IMR-90 (cell line): ENCODE results near the gene HFM1. TPM values are rescaled to one million over a fixed set of nuclear protein-coding genes. Genes with fewer than 3 reads are reported as not detected.

Source experiments
- ATAC-seq: fragments of 200-7000 bp; cut with Tn5 transposase; 2 replicates; pipeline ENCODE4 v1.9.1; 2020; ENCODE audit warnings: low read depth, mild to moderate bottlenecking, moderate library complexity
- BruUV-seq: library from RNA; stranded (reverse); fragments of 400-500 nt; replicated peaks from 2 replicates; lab custom pipeline; 2021; lab: Mats Ljungman, UMichigan
- CTCF ChIA-PET: fragments of 300-600 bp; formaldehyde crosslinking; extraction: SDS; loops from one replicate; lab custom pipeline; 2021; ENCODE audit warnings: antibody characterized with exemption; lab: Yijun Ruan, JAX
- POLR2A ChIA-PET: fragments of 300-600 bp; sonication (Branson Sonifier 250); formaldehyde crosslinking; loops from one replicate; lab custom pipeline; 2022; ENCODE audit warnings: antibody characterized with exemption; ENCODE audit not compliant: unreplicated experiment; lab: Charles Lee
- DNase-seq: peaks from one replicate; pipeline ENCODE4 v3.0.0; 2013
- H2AFZ ChIP-seq: replicated peaks from 2 replicates; pipeline ENCODE3; 2013; ENCODE audit warnings: low read length, mild to moderate bottlenecking; ENCODE audit not compliant: poor library complexity
- H2AK5ac ChIP-seq: 2 replicates; pipeline ENCODE4 v1.6.1; 2013; ENCODE audit warnings: low read depth, low read length, inconsistent platforms
- H2AK9ac ChIP-seq: replicated peaks from 2 replicates; pipeline ENCODE3; 2013; ENCODE audit warnings: mild to moderate bottlenecking, low read depth, low read length, moderate library complexity; ENCODE audit not compliant: poor library complexity
- H2BK120ac ChIP-seq: 2 replicates; pipeline ENCODE4 v1.6.1; 2013; ENCODE audit warnings: low read depth, low read length, inconsistent platforms
- H2BK15ac ChIP-seq: 3 replicates; pipeline ENCODE4 v1.6.1; 2013; ENCODE audit warnings: low read depth, low read length, inconsistent platforms
- H2BK20ac ChIP-seq: 2 replicates; pipeline ENCODE4 v1.6.1; 2013; ENCODE audit warnings: low read depth, mild to moderate bottlenecking, inconsistent platforms, low read length, moderate library complexity
- H2BK5ac ChIP-seq: 2 replicates; pipeline ENCODE4 v1.6.1; 2013; ENCODE audit warnings: mild to moderate bottlenecking, low read depth, low read length, inconsistent platforms; ENCODE audit not compliant: poor library complexity, severe bottlenecking
- H3K14ac ChIP-seq: replicated peaks from 2 replicates; pipeline ENCODE4 v1.6.1; 2013; ENCODE audit warnings: low read depth, low read length, inconsistent platforms
- H3K18ac ChIP-seq: 2 replicates; pipeline ENCODE4 v1.6.1; 2013; ENCODE audit warnings: low read depth, low read length, control low read depth
- H3K23ac ChIP-seq: 2 replicates; pipeline ENCODE4 v1.6.1; 2013; ENCODE audit warnings: low read depth, low read length, inconsistent platforms
- H3K27ac ChIP-seq: 2 replicates; pipeline ENCODE4 v1.5.1; 2013; ENCODE audit warnings: mild to moderate bottlenecking, control low read depth, low read length; ENCODE audit not compliant: insufficient read depth
- H3K27me3 ChIP-seq: 2 replicates; pipeline ENCODE4 v1.6.1; 2013; ENCODE audit warnings: low read length; ENCODE audit not compliant: control insufficient read depth, insufficient read depth
- H3K36me3 ChIP-seq: 2 replicates; pipeline ENCODE4 v1.6.1; 2013; ENCODE audit warnings: low read length, mixed read lengths; ENCODE audit not compliant: control insufficient read depth, insufficient read depth
- H3K4ac ChIP-seq: 2 replicates; pipeline ENCODE4 v1.6.1; 2013; ENCODE audit warnings: low read depth, low read length, inconsistent platforms
- H3K4me1 ChIP-seq: 2 replicates; pipeline ENCODE4 v1.6.1; 2013; ENCODE audit warnings: low read length, mixed read lengths; ENCODE audit not compliant: control insufficient read depth, insufficient read depth
- H3K4me2 ChIP-seq: 2 replicates; pipeline ENCODE4 v1.6.1; 2013; ENCODE audit warnings: low read depth, mild to moderate bottlenecking, control low read depth, low read length, moderate library complexity
- H3K4me3 ChIP-seq: 2 replicates; pipeline ENCODE4 v1.5.1; 2013; ENCODE audit warnings: low read depth, mild to moderate bottlenecking, control low read depth, low read length, moderate library complexity; ENCODE audit not compliant: insufficient read depth
- H3K56ac ChIP-seq: 2 replicates; pipeline ENCODE4 v1.6.1; 2013; ENCODE audit warnings: low read length, inconsistent platforms; ENCODE audit not compliant: insufficient read depth; ENCODE audit errors: extremely low read depth
- H3K79me1 ChIP-seq, 2 experiments: 2 replicates each; pipeline ENCODE4 v1.6.1; 2013; ENCODE audit warnings: low read length in 2 of 2, inconsistent platforms in 1 of 2, low read depth in 1 of 2
- H3K9ac ChIP-seq: 2 replicates; pipeline ENCODE4 v1.6.1; 2013; ENCODE audit warnings: low read depth, low read length, control low read depth
- H3K9me1 ChIP-seq: 2 replicates; pipeline ENCODE4 v1.6.1; 2013; ENCODE audit warnings: low read length, inconsistent platforms; ENCODE audit not compliant: insufficient read depth
- H3K9me3 ChIP-seq: 2 replicates; pipeline ENCODE4 v1.6.1; 2013; ENCODE audit warnings: low read length; ENCODE audit not compliant: control insufficient read depth, insufficient read depth
- H4K20me1 ChIP-seq: 2 replicates; pipeline ENCODE4 v1.6.1; 2013; ENCODE audit warnings: low read length, inconsistent platforms; ENCODE audit not compliant: insufficient read depth
- H4K5ac ChIP-seq: 2 replicates; pipeline ENCODE4 v1.6.1; 2013; ENCODE audit warnings: mild to moderate bottlenecking, low read depth, low read length, control low read depth
- H4K8ac ChIP-seq, 2 experiments: 2 replicates each; pipeline ENCODE4 v1.6.1; 2013; ENCODE audit warnings: low read depth in 2 of 2, low read length in 2 of 2, control low read depth in 1 of 2, inconsistent platforms in 1 of 2
- H4K91ac ChIP-seq: 2 replicates; pipeline ENCODE4 v1.6.1; 2013; ENCODE audit warnings: low read depth, low read length, inconsistent platforms; ENCODE audit not compliant: insufficient read depth
- BHLHE40 ChIP-seq: fragments of 150-350 bp; IDR thresholded peaks from 2 replicates; pipeline ENCODE4 v1.6.1; 2016; ENCODE audit warnings: mild to moderate bottlenecking, low read depth, low read length
- CEBPB ChIP-seq: IDR thresholded peaks from 2 replicates; pipeline ENCODE4 v1.6.1; 2012; ENCODE audit warnings: low read depth, low read length, improper control_type of control experiment
- CHD1 ChIP-seq: IDR thresholded peaks from 2 replicates; pipeline ENCODE4 v1.6.1; 2012; ENCODE audit warnings: low read depth, low read length, improper control_type of control experiment
- CTCF ChIP-seq: conservative IDR thresholded peaks from 2 replicates; pipeline ENCODE4 v1.5.1; 2012; ENCODE audit warnings: mild to moderate bottlenecking, low read depth, low read length, improper control_type of control experiment
- ELK1 ChIP-seq: fragments of 150-350 bp; IDR thresholded peaks from 2 replicates; pipeline ENCODE4 v1.6.1; 2016; ENCODE audit warnings: low read depth, mild to moderate bottlenecking, low read length, moderate library complexity, borderline replicate concordance
- FOS ChIP-seq: fragments of 150-350 bp; IDR thresholded peaks from 2 replicates; pipeline ENCODE4 v1.6.1; 2016; ENCODE audit warnings: low read depth, low read length
- MAFK ChIP-seq: IDR thresholded peaks from 2 replicates; pipeline ENCODE4 v1.6.1; 2012; ENCODE audit warnings: low read depth, low read length, improper control_type of control experiment
- MAZ ChIP-seq: IDR thresholded peaks from 2 replicates; pipeline ENCODE4 v1.6.1; 2012; ENCODE audit warnings: low read depth, mild to moderate bottlenecking, low read length, improper control_type of control experiment, moderate library complexity, borderline replicate concordance
- MXI1 ChIP-seq: IDR thresholded peaks from 2 replicates; pipeline ENCODE4 v1.6.1; 2012; ENCODE audit warnings: low read depth, mild to moderate bottlenecking, low read length, moderate library complexity, borderline replicate concordance
- NFE2L2 ChIP-seq: fragments of 150-350 bp; IDR thresholded peaks from 2 replicates; pipeline ENCODE4 v1.6.1; 2016; ENCODE audit warnings: low read depth, mild to moderate bottlenecking, low read length
- POLR2A ChIP-seq: IDR thresholded peaks from 2 replicates; pipeline ENCODE4 v1.6.1; 2012; ENCODE audit warnings: mild to moderate bottlenecking, low read depth, low read length
- RAD21 ChIP-seq: IDR thresholded peaks from 2 replicates; pipeline ENCODE4 v1.6.1; 2012; ENCODE audit warnings: low read length, improper control_type of control experiment
- RCOR1 ChIP-seq: IDR thresholded peaks from 2 replicates; pipeline ENCODE4 v1.6.1; 2012; ENCODE audit warnings: mild to moderate bottlenecking, low read length, improper control_type of control experiment; ENCODE audit not compliant: insufficient replicate concordance
- RFX5 ChIP-seq: IDR thresholded peaks from 2 replicates; pipeline ENCODE4 v1.8.0; 2012; ENCODE audit warnings: low read depth, mild to moderate bottlenecking, low read length, moderate library complexity
- SMC3 ChIP-seq: fragments of 150-350 bp; IDR thresholded peaks from 2 replicates; pipeline ENCODE4 v1.6.1; 2016; ENCODE audit warnings: low read depth, mild to moderate bottlenecking, antibody characterized with exemption, low read length, moderate library complexity
- USF2 ChIP-seq: fragments of 150-350 bp; IDR thresholded peaks from 2 replicates; pipeline ENCODE4 v1.6.1; 2017; ENCODE audit warnings: mild to moderate bottlenecking, antibody characterized with exemption, low read length, low read depth
- WGBS, 2 experiments: methylation state at CpG; one replicate each; pipeline versions ENCODE4 v1.1.5 to v1.1.7; 2013; ENCODE audit warnings: missing lambda C conversion rate in 2 of 2; ENCODE audit not compliant: insufficient read length in 1 of 2; ENCODE audit errors: extremely low coverage in 2 of 2; 5-methylcytosine and 5-hydroxymethylcytosine counted together
- dilution Hi-C: fragments of 300-500 bp; cut with HindIII; formaldehyde crosslinking; loops from one replicate; pipeline ENCODE4 v1.14.3; 2018; ENCODE audit warnings: low sequenced_read_pairs; ENCODE audit not compliant: unreplicated experiment
- in situ Hi-C: fragments of 300-500 bp; cut with MboI; formaldehyde crosslinking; loops from 3 replicates; pipeline ENCODE4 v1.14.3; 2019; ENCODE audit warnings: low sequenced_read_pairs, inconsistent platforms, mixed read lengths
- intact Hi-C: fragments of 100-400 bp; cut with micrococcal nuclease; formaldehyde crosslinking; loops from 2 replicates; pipeline ENCODE4 v1.10.0; 2022
- polyA plus RNA-seq, 3 experiments: library from polyadenylated mRNA; depleted of rRNA; stranded (reverse); fragments of >200 nt; gene quantifications; 2 replicates each; pipeline ENCODE4 v1.2.3, GENCODE V29; 2012; ENCODE audit warnings: low replicate concordance in 1 of 3
- total RNA-seq: library from RNA; depleted of rRNA; stranded (reverse); fragments of >200 nt; gene quantifications from 2 replicates; pipeline ENCODE4 v1.2.3, GENCODE V29; 2012

The HFM1 gene
- total and polyA plus RNA-seq, 2 of the 4 experiments (the other 2 are of a cell fraction), result 0.15 to 0.18 TPM

- no peak overlapping the region for H3K23ac ChIP-seq
- no peak overlapping the region for H4K5ac ChIP-seq
- H3K9ac ChIP-seq, result no peak overlapping the region
- H4K91ac ChIP-seq, result no peak overlapping the region
- H3K79me1 ChIP-seq, result no peaks in the 10 kb centered on the region
- no TSS peak for BruUV-seq
- H3K9me3 ChIP-seq, result no peaks in the 10 kb centered on the region
- H4K20me1 ChIP-seq, result no peaks in the 10 kb centered on the region
- POLR2A ChIA-PET, result no interaction called here
- H3K4ac ChIP-seq, result no peak overlapping the region
- H3K27me3 ChIP-seq, result no peaks in the 10 kb centered on the region
- no peaks in the 10 kb centered on the region for H3K4me1 ChIP-seq
- ATAC-seq (no peak), DNase-seq (no peak)
- dilution Hi-C loops (no loop called here), intact Hi-C loops (no loop called here), in situ Hi-C loops (no loop called here)
- H2BK120ac ChIP-seq, result no peak overlapping the region
- 50% methylated on average over 2 of the region's 13 CpGs; no CpG with 5 or more reads in 1 of the 2 experiments for WGBS, 2 experiments
- no peak overlapping the region for H3K56ac ChIP-seq
- H3K4me3 ChIP-seq, result no peak overlapping the region
- no peak for TF ChIP-seq MAFK
- TF ChIP-seq SMC3, result no peak
- TF ChIP-seq RCOR1, result no peak
- TF ChIP-seq RAD21, result no peak
- TF ChIP-seq USF2, result no peak
- TF ChIP-seq ELK1, result no peak
- no peak for TF ChIP-seq MAZ
- no peak for TF ChIP-seq BHLHE40
- no peak for TF ChIP-seq POLR2A
- TF ChIP-seq CEBPB, result no peak
- TF ChIP-seq FOS, result no peak
- no peak for TF ChIP-seq RFX5
- no peak for TF ChIP-seq NFE2L2
- no peak for TF ChIP-seq CTCF
- no peak for TF ChIP-seq CHD1
- TF ChIP-seq MXI1, result no peak
- no peak overlapping the region for H2BK5ac ChIP-seq
- no peak overlapping the region for H3K18ac ChIP-seq
- H2BK15ac ChIP-seq, result no peak overlapping the region
- H3K9me1 ChIP-seq, result no peaks in the 10 kb centered on the region
- H3K27ac ChIP-seq, result no peak overlapping the region
- H3K4me2 ChIP-seq, result no peak overlapping the region
- no peak overlapping the region for H3K14ac ChIP-seq
- no peaks in the 10 kb centered on the region for H3K36me3 ChIP-seq
- no peak overlapping the region for H2BK20ac ChIP-seq
- H4K8ac ChIP-seq, result no peak overlapping the region
- no peak overlapping the region for H2AFZ ChIP-seq
- CTCF ChIA-PET, result no interaction called here
- no peak overlapping the region for H2AK5ac ChIP-seq
- H2AK9ac ChIP-seq, result no peak overlapping the region
Measured at GRCh38 chr1:91427741-91428140, 23.1 kb upstream of the HFM1 start.
